HPDE6-E6E7 (cell line): ENCODE data around the gene SLC49A3.
"Not testable (repeated sequence)": the region's sequence is repeated elsewhere in the genome, so short reads cannot be mapped to it uniquely, and the experiment has no call there.

Experiments used
- DNase-seq: peaks from one replicate; pipeline ENCODE4 v3.0.0; 2011; ENCODE audit warnings: missing footprints; ENCODE audit errors: extremely low spot score

Gene SLC49A3

GRCh38 chr4:681736-682451 lies 7.1 kb downstream of the SLC49A3 start:
- DNase-seq: peak; percentile 49

- DNase-seq: no peak
Observed at GRCh38 chr4:680928-681645, 7.9 kb downstream of the SLC49A3 start.

- DNase-seq: no peak
Observed at GRCh38 chr4:680551-680927, 8.4 kb downstream of the SLC49A3 start.

- DNase-seq: no peak
Observed at GRCh38 chr4:680091-680490, 8.9 kb downstream of the SLC49A3 start.

- no peak for DNase-seq
Observed at GRCh38 chr4:679629-680028, 9.3 kb downstream of the SLC49A3 start.

GRCh38 chr4:679104-679481 lies 9.9 kb downstream of the SLC49A3 start:
- DNase-seq: no peak

GRCh38 chr4:678331-679103 lies 10.4 kb downstream of the SLC49A3 start:
- no peak for DNase-seq

GRCh38 chr4:677431-678293 lies 11.3 kb downstream of the SLC49A3 start:
- DNase-seq: peak; percentile 56

- DNase-seq: no peak
Observed at GRCh38 chr4:676871-677235, 12.1 kb downstream of the SLC49A3 start.

- DNase-seq: no peak
Observed at GRCh38 chr4:675980-676870, 12.7 kb downstream of the SLC49A3 start.

- no peak for DNase-seq
Observed at GRCh38 chr4:675036-675882, 13.7 kb downstream of the SLC49A3 start.

- DNase-seq: peak; percentile 98
Observed at GRCh38 chr4:674172-675035, 14.5 kb downstream of the SLC49A3 start, which contains the start of the genes ATP5ME and MYL5. Gene ATP5ME (minus strand): TSS chr4:674276. CDS start chr4:674247, 29 bp downstream. Gene MYL5 (plus strand): TSS chr4:674542. CDS start chr4:678027, 3,485 bp downstream.

GRCh38 chr4:673349-674091 lies 15.4 kb downstream of the SLC49A3 start:
- no peak for DNase-seq

GRCh38 chr4:671769-672168 lies 17.2 kb downstream of the SLC49A3 start:
- DNase-seq: no peak

GRCh38 chr4:669806-670559 lies 19.0 kb downstream of the SLC49A3 start:
- DNase-seq: not testable (repeated sequence)

GRCh38 chr4:668219-668618 lies 20.7 kb downstream of the SLC49A3 start:
- not testable (repeated sequence) for DNase-seq

- DNase-seq: no peak
Observed at GRCh38 chr4:667545-667925, 21.4 kb downstream of the SLC49A3 start.
